ENCODE results near the gene RAD50. TPM values are rescaled to one million over a fixed set of nuclear protein-coding genes. Genes with fewer than 3 reads are reported as not detected.

Gene RAD50
- total RNA-seq (2022; extraction: Qiagen RNA extraction): 26.0 to 33.7 TPM (median 28.7 TPM) in 5 replicates

DNA sequence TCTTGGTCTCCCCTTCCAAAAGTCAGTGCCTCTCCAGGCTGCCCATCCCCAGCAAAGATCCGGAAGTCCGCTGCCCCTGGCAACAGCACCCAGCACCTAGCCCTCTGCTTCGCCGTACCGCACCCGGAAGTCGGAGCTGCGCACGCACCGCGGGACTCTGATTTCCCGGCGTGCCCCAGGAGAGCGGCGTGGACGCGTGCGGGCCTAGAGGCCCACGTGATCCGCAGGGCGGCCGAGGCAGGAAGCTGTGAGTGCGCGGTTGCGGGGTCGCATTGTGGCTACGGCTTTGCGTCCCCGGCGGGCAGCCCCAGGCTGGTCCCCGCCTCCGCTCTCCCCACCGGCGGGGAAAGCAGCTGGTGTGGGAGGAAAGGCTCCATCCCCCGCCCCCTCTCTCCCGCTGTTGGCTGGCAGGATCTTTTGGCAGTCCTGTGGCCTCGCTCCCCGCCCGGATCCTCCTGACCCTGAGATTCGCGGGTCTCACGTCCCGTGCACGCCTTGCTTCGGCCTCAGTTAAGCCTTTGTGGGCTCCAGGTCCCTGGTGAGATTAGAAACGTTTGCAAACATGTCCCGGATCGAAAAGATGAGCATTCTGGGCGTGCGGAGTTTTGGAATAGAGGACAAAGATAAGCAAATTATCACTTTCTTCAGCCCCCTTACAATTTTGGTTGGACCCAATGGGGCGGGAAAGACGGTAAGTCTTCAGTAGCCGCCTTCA, at the start of gene RAD50:
Gene RAD50, plus strand, starts transcription at position 215 of the 715 bp plus-strand sequence. Its CDS starts 348 bp downstream, at position 563.

DNA sequence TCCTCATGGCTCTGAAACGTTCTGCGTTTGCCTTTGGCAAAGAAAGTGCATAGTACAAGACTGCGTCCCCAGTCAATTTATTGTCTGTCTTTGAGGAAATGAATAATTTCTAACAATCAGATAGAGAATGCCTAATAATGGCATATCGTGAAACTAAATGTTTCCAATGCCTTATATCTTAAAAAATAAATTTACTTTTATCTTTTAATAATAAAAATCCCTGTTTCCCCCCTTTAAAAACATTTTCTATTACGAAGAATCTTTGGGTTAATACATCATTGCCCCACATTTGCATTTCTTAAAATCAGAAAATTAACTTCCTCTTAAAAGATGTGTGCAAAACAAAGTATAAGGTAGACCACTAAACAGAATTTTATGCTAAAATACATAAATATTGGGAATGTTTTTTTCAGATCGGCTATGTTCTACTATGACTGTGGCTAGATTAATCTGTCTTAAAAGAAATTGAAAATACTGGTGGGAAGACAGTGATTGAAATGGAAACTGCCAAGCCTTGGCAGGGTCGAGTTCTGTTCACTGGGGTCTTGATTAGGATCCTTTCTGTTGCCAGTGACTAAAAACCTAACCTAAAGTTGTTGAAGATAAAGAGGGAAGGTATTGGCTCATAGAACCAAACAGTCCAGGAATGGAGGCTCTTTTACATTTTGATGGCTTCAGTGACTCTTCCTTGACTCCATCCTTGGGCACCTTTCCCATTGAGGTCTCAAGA, 13.1 kb upstream of the RAD50 start, which contains the start of gene IL5:
Gene IL5, minus strand, starts transcription at position 51 of the 730 bp plus-strand sequence. Its CDS starts 44 bp downstream, at position 7.

DNA sequence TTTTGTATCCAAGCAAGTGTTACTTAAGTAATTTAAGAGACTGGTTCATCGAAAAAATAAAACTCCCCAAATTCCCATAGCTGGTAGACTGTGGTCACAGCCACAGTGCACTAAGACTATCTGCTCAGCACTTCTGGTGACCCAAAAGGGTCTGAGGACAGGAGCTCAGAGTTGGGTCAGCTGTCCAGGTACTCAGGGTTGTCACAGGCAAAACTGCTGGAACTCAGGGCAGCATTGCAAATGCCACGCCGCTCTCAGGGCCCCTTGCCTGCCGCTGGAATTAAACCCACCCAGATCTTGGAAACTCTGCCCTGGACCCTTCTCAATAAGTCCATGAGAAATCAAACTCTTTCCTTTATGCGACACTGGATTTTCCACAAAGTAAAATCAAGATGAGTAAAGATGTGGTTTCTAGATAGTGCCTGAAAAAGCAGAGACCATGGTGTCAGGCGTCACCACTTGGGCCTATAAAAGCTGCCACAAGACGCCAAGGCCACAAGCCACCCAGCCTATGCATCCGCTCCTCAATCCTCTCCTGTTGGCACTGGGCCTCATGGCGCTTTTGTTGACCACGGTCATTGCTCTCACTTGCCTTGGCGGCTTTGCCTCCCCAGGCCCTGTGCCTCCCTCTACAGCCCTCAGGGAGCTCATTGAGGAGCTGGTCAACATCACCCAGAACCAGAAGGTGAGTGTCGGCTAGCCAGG, 101.1 kb downstream of the RAD50 start, which contains the start of gene IL13:
Gene IL13, plus strand, starts transcription at position 498 of the 705 bp plus-strand sequence. Its CDS starts 14 bp downstream, at position 512.

DNA sequence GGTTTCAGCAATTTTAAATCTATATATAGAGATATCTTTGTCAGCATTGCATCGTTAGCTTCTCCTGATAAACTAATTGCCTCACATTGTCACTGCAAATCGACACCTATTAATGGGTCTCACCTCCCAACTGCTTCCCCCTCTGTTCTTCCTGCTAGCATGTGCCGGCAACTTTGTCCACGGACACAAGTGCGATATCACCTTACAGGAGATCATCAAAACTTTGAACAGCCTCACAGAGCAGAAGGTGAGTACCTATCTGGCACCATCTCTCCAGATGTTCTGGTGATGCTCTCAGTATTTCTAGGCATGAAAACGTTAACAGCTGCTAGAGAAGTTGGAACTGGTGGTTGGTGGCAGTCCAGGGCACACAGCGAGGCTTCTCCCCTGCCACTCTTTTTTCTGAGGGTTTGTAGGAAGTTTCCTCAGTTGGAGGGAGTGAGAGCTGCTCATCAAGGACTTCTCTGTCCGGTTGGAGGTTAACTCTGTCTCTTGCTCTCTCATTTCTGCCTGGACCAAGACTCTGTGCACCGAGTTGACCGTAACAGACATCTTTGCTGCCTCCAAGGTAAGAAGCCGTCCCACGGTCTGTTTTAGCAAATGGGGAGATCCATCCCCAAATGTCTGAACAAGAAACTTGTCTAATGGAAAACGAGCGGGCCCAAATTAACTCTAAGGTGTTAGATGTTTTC, 117.3 kb downstream of the RAD50 start, which contains the start of gene IL4:
Gene IL4, plus strand, starts transcription at position 51 of the 692 bp plus-strand sequence. Its CDS starts 62 bp downstream, at position 113.

Other genes with a start within 250 kb of the RAD50 start
- gene SLC22A5, start 187.3 kb upstream of the RAD50 start, total RNA-seq (2022; extraction: Qiagen RNA extraction): 45.6 to 49.9 TPM (median 47.2 TPM) in 5 replicates
- gene IRF1, start 66.2 kb upstream of the RAD50 start, total RNA-seq (2022; extraction: Qiagen RNA extraction): 30.3 to 37.8 TPM (median 33.7 TPM) in 5 replicates
- not detected in 5 replicates for gene IL5, start 13.5 kb upstream of the RAD50 start, total RNA-seq (2022; extraction: Qiagen RNA extraction)
- 0.11 to 0.14 TPM in 2 of 5 replicates, not detected in the others for gene IL13, start 101.2 kb downstream of the RAD50 start, total RNA-seq (2022; extraction: Qiagen RNA extraction)
- not detected in 5 replicates for gene IL4, start 117.0 kb downstream of the RAD50 start, total RNA-seq (2022; extraction: Qiagen RNA extraction)
- 6.3 to 11.4 TPM (median 8.6 TPM) in 5 replicates for gene KIF3A, start 180.6 kb downstream of the RAD50 start, total RNA-seq (2022; extraction: Qiagen RNA extraction)
- 0.05 to 0.39 TPM (median 0.21 TPM) in 4 of 5 replicates, not detected in the other for gene CCNI2, start 190.4 kb downstream of the RAD50 start, total RNA-seq (2022; extraction: Qiagen RNA extraction)
- gene SEPTIN8, start 220.3 kb downstream of the RAD50 start, total RNA-seq (2022; extraction: Qiagen RNA extraction): 16.2 to 21.1 TPM (median 20.2 TPM) in 5 replicates

All from A549 treated with Mapracorat at 1 μM for 4 hours (cell line).